Measurements from ENCODE around the gene C16orf74. TPM values are rescaled to one million over a fixed set of nuclear protein-coding genes. Genes with fewer than 3 reads are reported as not detected.

Gene C16orf74
- total RNA-seq, 8 experiments from 2014 or later: 0.23 to 3.3 (median 1.9) TPM

GRCh38 chr16:85719605-85720301 lies 31.1 kb downstream of the C16orf74 start:
- no peak for ATAC-seq (replicated peaks in 6 of 8)
- peaks cover 39 to 51% of the 10 kb centered on the region in 2 donors for H3K4me1 ChIP-seq (replicated peaks in 1 of 2)
- 80 to 100% (median 93%) methylated on average over 1 to 6 of the region's 11 CpGs; no CpG with 5 or more reads in 1 of the 10 experiments for WGBS, 10 experiments
- no peak overlapping the region for H3K4me3 ChIP-seq
- no peak overlapping the region for H3K27ac ChIP-seq
- in situ Hi-C loops (cut with MboI; ENCODE audit: low pct_unique_long_range_greater_than_20kb in 2 of 9, low sequenced_read_pairs in 9 of 9, unreplicated experiment in 9 of 9): loop anchor here in 1 of 9 experiments (25.0 kb wide), 1 partner anchor 432 kb away; no protein-coding TSS in a partner anchor

- H3K4me3 ChIP-seq: no peak overlapping the region
- peaks cover 39 to 53% of the 10 kb centered on the region in 2 donors for H3K4me1 ChIP-seq (replicated peaks in 1 of 2)
- WGBS, 10 experiments: 13 to 76% (median 59%) methylated on average over 2 to 11 of the region's 11 CpGs; no CpG with 5 or more reads in 4 of the 10 experiments
- in situ Hi-C loops (cut with MboI; ENCODE audit: low pct_unique_long_range_greater_than_20kb in 2 of 9, low sequenced_read_pairs in 9 of 9, unreplicated experiment in 9 of 9): loop anchor here in 1 of 9 experiments (25.0 kb wide), 1 partner anchor 431 kb away; no protein-coding TSS in a partner anchor
- no peak overlapping the region for H3K27ac ChIP-seq
- ATAC-seq (replicated peaks in 6 of 8): peak in 2 of 8 experiments; percentile 12 to 51
Measured at GRCh38 chr16:85718682-85719081, 32.2 kb downstream of the C16orf74 start.

GRCh38 chr16:85718153-85718477 lies 32.8 kb downstream of the C16orf74 start:
- in situ Hi-C loops (cut with MboI; ENCODE audit: low pct_unique_long_range_greater_than_20kb in 2 of 9, low sequenced_read_pairs in 9 of 9, unreplicated experiment in 9 of 9): loop anchor here in 1 of 9 experiments (25.0 kb wide), 1 partner anchor 431 kb away; no protein-coding TSS in a partner anchor
- H3K27ac ChIP-seq: no peak overlapping the region
- H3K4me1 ChIP-seq (replicated peaks in 1 of 2): peaks cover 40 to 57% of the 10 kb centered on the region in 2 donors
- WGBS, 10 experiments: 0 to 100% (median 38%) methylated on average over 1 to 3 of the region's 6 CpGs; no CpG with 5 or more reads in 2 of the 10 experiments
- ATAC-seq (replicated peaks in 6 of 8): no peak
- no peak overlapping the region for H3K4me3 ChIP-seq

- H3K4me3 ChIP-seq: no peak overlapping the region
- 0 to 37% (median 7%) methylated on average over 1 to 7 of the region's 21 CpGs; no CpG with 5 or more reads in 6 of the 10 experiments for WGBS, 10 experiments
- in situ Hi-C loops (cut with MboI; ENCODE audit: low pct_unique_long_range_greater_than_20kb in 2 of 9, low sequenced_read_pairs in 9 of 9, unreplicated experiment in 9 of 9): loop anchor here in 1 of 9 experiments (25.0 kb wide), 1 partner anchor 430 kb away; no protein-coding TSS in a partner anchor
Measured at GRCh38 chr16:85717393-85718152, 33.3 kb downstream of the C16orf74 start.

GRCh38 chr16:85716680-85717038 lies 34.2 kb downstream of the C16orf74 start:
- Histone ChIP-seq H3K4me1 (replicated peaks in 1 of 2) (peaks cover 37 to 53% of the 10 kb centered on the region in 2 donors), H3K27ac (peak overlapping the region in 1 of 2 donors; percentile 89), H3K4me3 (no peak overlapping the region)
- in situ Hi-C loops (cut with MboI; ENCODE audit: low pct_unique_long_range_greater_than_20kb in 2 of 9, low sequenced_read_pairs in 9 of 9, unreplicated experiment in 9 of 9): loop anchor here in 1 of 9 experiments (25.0 kb wide), 1 partner anchor 429 kb away; no protein-coding TSS in a partner anchor
- ATAC-seq (replicated peaks in 6 of 8): peak in 1 of 8 experiments; percentile 59
- WGBS, 10 experiments: 0% methylated on average over 1 of the region's 3 CpGs; no CpG with 5 or more reads in 9 of the 10 experiments

More at GRCh38 chr16:85717393-85718152, 33.3 kb downstream of the C16orf74 start:
- H3K27ac ChIP-seq: no peak overlapping the region
- peak; percentile 2 to 73 (median 20) for ATAC-seq (replicated peaks in 6 of 8)
- peaks cover 42 to 58% of the 10 kb centered on the region in 2 donors for H3K4me1 ChIP-seq (replicated peaks in 1 of 2)

GRCh38 chr16:85716022-85716679 lies 34.7 kb downstream of the C16orf74 start:
- H3K4me1 ChIP-seq (replicated peaks in 1 of 2): peaks cover 37 to 48% of the 10 kb centered on the region in 2 donors
- no peak for ATAC-seq (replicated peaks in 6 of 8)
- peak overlapping the region; percentile 63 to 89 for H3K27ac ChIP-seq
- 0 to 54% (median 10%) methylated on average over 2 to 5 of the region's 9 CpGs; no CpG with 5 or more reads in 5 of the 10 experiments for WGBS, 10 experiments
- no peak overlapping the region for H3K4me3 ChIP-seq
- in situ Hi-C loops (cut with MboI; ENCODE audit: low pct_unique_long_range_greater_than_20kb in 2 of 9, low sequenced_read_pairs in 9 of 9, unreplicated experiment in 9 of 9): loop anchor here in 1 of 9 experiments (25.0 kb wide), 1 partner anchor 429 kb away; no protein-coding TSS in a partner anchor

- in situ Hi-C loops (cut with MboI; ENCODE audit: low pct_unique_long_range_greater_than_20kb in 2 of 9, low sequenced_read_pairs in 9 of 9, unreplicated experiment in 9 of 9): loop anchor here in 1 of 9 experiments (25.0 kb wide), 1 partner anchor 428 kb away; no protein-coding TSS in a partner anchor
- Histone ChIP-seq H3K4me1 (replicated peaks in 1 of 2) (peaks cover 45 to 55% of the 10 kb centered on the region in 2 donors), H3K27ac (peak overlapping the region; percentile 67 to 89), H3K4me3 (no peak overlapping the region)
- ATAC-seq (replicated peaks in 6 of 8): peak in 6 of 8 experiments; percentile 56 to 83 (median 68)
- WGBS, 10 experiments: 0 to 77% (median 28%) methylated on average over 1 to 10 of the region's 22 CpGs; no CpG with 5 or more reads in 2 of the 10 experiments
Measured at GRCh38 chr16:85715169-85716021, 35.5 kb downstream of the C16orf74 start.

- Histone ChIP-seq H3K4me3 (no peak overlapping the region), H3K27ac (peak overlapping the region in 1 of 2 donors; percentile 51), H3K4me1 (replicated peaks in 1 of 2) (peaks cover 55 to 62% of the 10 kb centered on the region in 2 donors)
- ATAC-seq (replicated peaks in 6 of 8): no peak
- in situ Hi-C loops (cut with MboI; ENCODE audit: low pct_unique_long_range_greater_than_20kb in 2 of 9, low sequenced_read_pairs in 9 of 9, unreplicated experiment in 9 of 9): loop anchor here in 1 of 9 experiments (25.0 kb wide), 1 partner anchor 426 kb away; no protein-coding TSS in a partner anchor
- WGBS, 10 experiments: 17 to 50% methylated on average over 1 to 4 of the region's 9 CpGs; no CpG with 5 or more reads in 8 of the 10 experiments
Measured at GRCh38 chr16:85712801-85713200, 38.1 kb downstream of the C16orf74 start.

GRCh38 chr16:85711982-85712587 lies 38.8 kb downstream of the C16orf74 start:
- in situ Hi-C loops (cut with MboI; ENCODE audit: low pct_unique_long_range_greater_than_20kb in 2 of 9, low sequenced_read_pairs in 9 of 9, unreplicated experiment in 9 of 9): loop anchor here in 1 of 9 experiments (25.0 kb wide), 1 partner anchor 425 kb away; no protein-coding TSS in a partner anchor
- Histone ChIP-seq H3K4me1 (replicated peaks in 1 of 2) (peaks cover 49 to 57% of the 10 kb centered on the region in 2 donors), H3K27ac (peak overlapping the region in 1 of 2 donors; percentile 51), H3K4me3 (no peak overlapping the region)
- no peak for ATAC-seq (replicated peaks in 6 of 8)
- 68 to 90% (median 86%) methylated on average over 1 to 5 of the region's 6 CpGs; no CpG with 5 or more reads in 3 of the 10 experiments for WGBS, 10 experiments

- Histone ChIP-seq H3K4me3 (no peak overlapping the region), H3K27ac (no peak overlapping the region), H3K4me1 (replicated peaks in 1 of 2) (peaks cover 37 to 43% of the 10 kb centered on the region in 2 donors)
- 54 to 100% (median 83%) methylated on average over 1 to 6 of the region's 9 CpGs; no CpG with 5 or more reads in 4 of the 10 experiments for WGBS, 10 experiments
- no peak for ATAC-seq (replicated peaks in 6 of 8)
- in situ Hi-C loops (cut with MboI; ENCODE audit: low pct_unique_long_range_greater_than_20kb in 2 of 9, low sequenced_read_pairs in 9 of 9, unreplicated experiment in 9 of 9): loop anchor here in 1 of 9 experiments (25.0 kb wide), 1 partner anchor 423 kb away; no protein-coding TSS in a partner anchor
Measured at GRCh38 chr16:85710732-85711131, 40.2 kb downstream of the C16orf74 start.
